ENCODE data around the gene TTC27. TPM values are rescaled to one million over a fixed set of nuclear protein-coding genes. Genes with fewer than 3 reads are reported as not detected.

TTC27 gene
- total RNA-seq, 1 experiment from 2014 or later, result 25.1 TPM

GRCh38 chr2:32718752-32719151 is 90.9 kb downstream of the TTC27 start:
- ATAC-seq, result peak; percentile 56
- H3K4me1 Mint-ChIP-seq, result no peaks in the 10 kb centered on the region
- POLR2A ChIA-PET, result no interaction called here
- CTCF ChIA-PET, result no interaction called here
- TF ChIP-seq MAX (CRISPR knock-in tag; IDR thresholded peaks at IDR 0.05) (no peak), ZBTB43 (CRISPR knock-in tag; IDR thresholded peaks at IDR 0.05) (no peak), CREB1 (CRISPR knock-in tag; IDR thresholded peaks at IDR 0.05) (no peak), AR (CRISPR knock-in tag; IDR thresholded peaks at IDR 0.05) (no peak), GRHL2 (CRISPR knock-in tag; IDR thresholded peaks at IDR 0.05; ENCODE audit: insufficient replicate concordance, severe bottlenecking) (no peak), E2F5 (CRISPR knock-in tag; IDR thresholded peaks at IDR 0.05) (no peak), SMAD4 (CRISPR knock-in tag; IDR thresholded peaks at IDR 0.05) (no peak), AFF4 (CRISPR knock-in tag; IDR thresholded peaks at IDR 0.05; ENCODE audit: borderline replicate concordance) (no peak), ZNF416 (CRISPR knock-in tag; IDR thresholded peaks at IDR 0.05) (no peak)
- peaks cover 7% of the 10 kb centered on the region for H3K36me3 Mint-ChIP-seq
- H3K9me3 Mint-ChIP-seq, result peaks cover 6% of the 10 kb centered on the region
- no peak overlapping the region for H3K27ac Mint-ChIP-seq
- no peak overlapping the region for H3K4me3 Mint-ChIP-seq
- H3K27me3 Mint-ChIP-seq (ENCODE audit: low read depth), result no peaks in the 10 kb centered on the region
- no peak for DNase-seq (ENCODE audit: low spot score)

GRCh38 chr2:32719430-32719829 is 91.6 kb downstream of the TTC27 start:
- ATAC-seq, result no peak
- Mint-ChIP-seq H3K4me1 (no peaks in the 10 kb centered on the region), H3K27ac (no peak overlapping the region), H3K9me3 (peaks cover 2% of the 10 kb centered on the region), H3K27me3 (ENCODE audit: low read depth) (no peaks in the 10 kb centered on the region), H3K36me3 (peaks cover 4% of the 10 kb centered on the region; the same call in 1 of the 2 replicates), H3K4me3 (no peak overlapping the region)
- ChIA-PET CTCF (interaction anchor here (1.0 kb wide), 1 partner anchor 92 kb away, joined by 3 read pairs; the partner anchor contains the start of gene TTC27), POLR2A (interaction anchor here (0.6 kb wide), 1 partner anchor 8 kb away, joined by 5 read pairs; no protein-coding TSS in a partner anchor)
- no peak for DNase-seq (ENCODE audit: low spot score)
- no peak for TF ChIP-seq ZNF532 (CRISPR knock-in tag; IDR thresholded peaks at IDR 0.05; ENCODE audit: borderline replicate concordance)
- no peak for TF ChIP-seq MAX (CRISPR knock-in tag; IDR thresholded peaks at IDR 0.05)
- no peak for TF ChIP-seq CREM (CRISPR knock-in tag; IDR thresholded peaks at IDR 0.05)
- no peak for TF ChIP-seq FOXJ3 (CRISPR knock-in tag; IDR thresholded peaks at IDR 0.05; ENCODE audit: borderline replicate concordance)
- TF ChIP-seq AFF4 (CRISPR knock-in tag; IDR thresholded peaks at IDR 0.05; ENCODE audit: borderline replicate concordance), result no peak
- TF ChIP-seq GABPB1 (CRISPR knock-in tag; IDR thresholded peaks at IDR 0.05), result no peak
- no peak for TF ChIP-seq ZNF263 (CRISPR knock-in tag; IDR thresholded peaks at IDR 0.05; ENCODE audit: low read depth)

Measured in WTC11 (cell line).